ENCODE data around the gene SLC29A3.
A peak's percentile ranks its signal among the peaks of the same experiment; 100 is the strongest.

SLC29A3 gene

GRCh38 chr10:71395621-71396020 is 76.6 kb downstream of the SLC29A3 start:
- DNase-seq: no peak

- peak; percentile 21 for DNase-seq
Measured at GRCh38 chr10:71396084-71396710, 77.1 kb downstream of the SLC29A3 start.

- no peak for DNase-seq
Measured at GRCh38 chr10:71396711-71397295, 77.7 kb downstream of the SLC29A3 start, which contains the start of gene CDH23. Gene CDH23 (plus strand): TSS chr10:71396920. CDS start chr10:71439832, 42,912 bp downstream.

GRCh38 chr10:71397296-71398212 is 78.5 kb downstream of the SLC29A3 start:
- no peak for DNase-seq

GRCh38 chr10:71398976-71399375 is 79.9 kb downstream of the SLC29A3 start:
- DNase-seq: no peak

GRCh38 chr10:71399946-71400345 is 80.9 kb downstream of the SLC29A3 start:
- no peak for DNase-seq

GRCh38 chr10:71401056-71401455 is 82.0 kb downstream of the SLC29A3 start:
- DNase-seq: no peak

GRCh38 chr10:71402005-71402404 is 82.9 kb downstream of the SLC29A3 start:
- no peak for DNase-seq

- DNase-seq: no peak
Measured at GRCh38 chr10:71404503-71405295, 85.6 kb downstream of the SLC29A3 start.

GRCh38 chr10:71406878-71407277 is 87.8 kb downstream of the SLC29A3 start:
- no peak for DNase-seq

GRCh38 chr10:71408436-71409225 is 89.6 kb downstream of the SLC29A3 start:
- DNase-seq: no peak

GRCh38 chr10:71409516-71410104 is 90.6 kb downstream of the SLC29A3 start:
- DNase-seq: no peak

Data from NCI-H1436 treated with DMSO at 0.1 percent for 48 hours (cell line).